SK-N-SH treated with all-trans-retinoic acid at 6 μM for 48 hours (cell line): Measurements from ENCODE around the gene CDKN2D.

ENCODE experiments used
- ATAC-seq: fragments of 200-7000 bp; cut with Tn5 transposase; 3 replicates; pipeline ENCODE4 v1.9.1; 2020; ENCODE audit warnings: mild to moderate bottlenecking, moderate library complexity
- BACH2 ChIP-seq: fragments of 250-450 bp; sonication (Bioruptor Pico); IDR thresholded peaks from 2 replicates; pipeline ENCODE4 v1.9.0; 2021; ENCODE audit warnings: mild to moderate bottlenecking, borderline replicate concordance
- CREB5 ChIP-seq: fragments of 250-450 bp; sonication (Bioruptor Pico); IDR thresholded peaks from 2 replicates; pipeline ENCODE4 v1.5.1; 2020; ENCODE audit warnings: low read depth, mild to moderate bottlenecking, moderate library complexity
- CSDC2 ChIP-seq: fragments of 250-450 bp; sonication (Bioruptor Pico); IDR thresholded peaks from 2 replicates; pipeline ENCODE4 v1.5.0; 2020; ENCODE audit warnings: mild to moderate bottlenecking, moderate library complexity
- CSRNP3 ChIP-seq: fragments of 250-450 bp; sonication (Bioruptor Pico); IDR thresholded peaks from 2 replicates; pipeline ENCODE4 v1.5.1; 2021; ENCODE audit warnings: mild to moderate bottlenecking, moderate library complexity
- ESRRG ChIP-seq: fragments of 250-450 bp; sonication (Bioruptor Pico); IDR thresholded peaks from 2 replicates; pipeline ENCODE4 v1.6.1; 2021; ENCODE audit warnings: mild to moderate bottlenecking
- GLIS3 ChIP-seq: fragments of 250-450 bp; sonication (Bioruptor Pico); IDR thresholded peaks from 2 replicates; pipeline ENCODE4 v1.5.0; 2020; ENCODE audit warnings: mild to moderate bottlenecking, moderate library complexity
- ISL1 ChIP-seq: fragments of 250-450 bp; sonication (Bioruptor Pico); IDR thresholded peaks from 2 replicates; pipeline ENCODE4 v2.1.2; 2022; ENCODE audit warnings: mild to moderate bottlenecking, moderate library complexity
- OSR1 ChIP-seq: fragments of 250-450 bp; sonication (Bioruptor Pico); IDR thresholded peaks from 2 replicates; pipeline ENCODE4 v1.8.0; 2022; ENCODE audit warnings: moderate library complexity, mild to moderate bottlenecking, inconsistent platforms
- PATZ1 ChIP-seq: fragments of 250-450 bp; sonication (Bioruptor Pico); IDR thresholded peaks from 2 replicates; pipeline ENCODE4 v1.8.0; 2020; ENCODE audit warnings: mild to moderate bottlenecking, moderate library complexity, borderline replicate concordance
- POU6F1 ChIP-seq: fragments of 250-450 bp; sonication (Bioruptor Pico); IDR thresholded peaks from 2 replicates; pipeline ENCODE4 v1.8.0; 2021; ENCODE audit warnings: low read depth, mild to moderate bottlenecking, moderate library complexity, borderline replicate concordance
- PPARA ChIP-seq: fragments of 250-450 bp; sonication (Bioruptor Pico); IDR thresholded peaks from 2 replicates; pipeline ENCODE4 v1.5.0; 2020; ENCODE audit warnings: mild to moderate bottlenecking, borderline replicate concordance
- RARB ChIP-seq: fragments of 250-450 bp; sonication (Bioruptor Pico); IDR thresholded peaks from 2 replicates; pipeline ENCODE4 v1.8.0; 2021; ENCODE audit warnings: mild to moderate bottlenecking, moderate library complexity
- TCF4 ChIP-seq: fragments of 250-450 bp; sonication (Bioruptor Pico); IDR thresholded peaks from 2 replicates; pipeline ENCODE4 v1.8.0; 2021; ENCODE audit warnings: mild to moderate bottlenecking, moderate library complexity, borderline replicate concordance
- TOX ChIP-seq: fragments of 250-450 bp; sonication (Bioruptor Pico); IDR thresholded peaks from 2 replicates; pipeline ENCODE4 v1.8.0; 2021; ENCODE audit warnings: mild to moderate bottlenecking, moderate library complexity, borderline replicate concordance
- TSHZ2 ChIP-seq: fragments of 250-450 bp; sonication (Bioruptor Pico); IDR thresholded peaks from 2 replicates; pipeline ENCODE4 v1.5.0; 2020; ENCODE audit warnings: mild to moderate bottlenecking, moderate library complexity
- ZC3H10 ChIP-seq: fragments of 250-450 bp; sonication (Bioruptor Pico); IDR thresholded peaks from 2 replicates; pipeline ENCODE4 v1.5.1; 2021; ENCODE audit warnings: mild to moderate bottlenecking, moderate library complexity
- ZFP3 ChIP-seq: fragments of 250-450 bp; sonication (Bioruptor Pico); IDR thresholded peaks from 2 replicates; pipeline ENCODE4 v1.5.0; 2020; ENCODE audit warnings: mild to moderate bottlenecking, moderate library complexity
- ZFP30 ChIP-seq: fragments of 450-650 bp; formaldehyde crosslinking; IDR thresholded peaks from 2 replicates; pipeline ENCODE4 v1.5.0; 2022; ENCODE audit warnings: mild to moderate bottlenecking, moderate library complexity
- ZNF565 ChIP-seq: fragments of 450-650 bp; formaldehyde crosslinking; conservative IDR thresholded peaks from 2 replicates; pipeline ENCODE4 v1.5.0; 2020; ENCODE audit warnings: low read depth, mild to moderate bottlenecking, moderate library complexity
- ZNF70 ChIP-seq: fragments of 450-650 bp; formaldehyde crosslinking; IDR thresholded peaks from 2 replicates; pipeline ENCODE4 v1.5.0; 2020; ENCODE audit warnings: mild to moderate bottlenecking, moderate library complexity
- ZNF8 ChIP-seq: fragments of 450-650 bp; formaldehyde crosslinking; IDR thresholded peaks from 2 replicates; pipeline ENCODE4 v1.5.0; 2020; ENCODE audit warnings: mild to moderate bottlenecking, moderate library complexity

CDKN2D gene

GRCh38 chr19:10544242-10544752, 24.5 kb downstream of the CDKN2D start:
- TF ChIP-seq PPARA, result no peak
- no peak for TF ChIP-seq CSRNP3
- no peak for TF ChIP-seq ZNF8 (CRISPR knock-in tag)
- no peak for TF ChIP-seq ZNF70 (CRISPR knock-in tag)
- TF ChIP-seq ISL1, result no peak
- TF ChIP-seq GLIS3 (CRISPR knock-in tag), result no peak
- TF ChIP-seq RARB, result no peak
- no peak for TF ChIP-seq BACH2 (CRISPR knock-in tag)
- TF ChIP-seq ZFP30 (CRISPR knock-in tag), result no peak
- TF ChIP-seq ZNF565 (CRISPR knock-in tag), result no peak
- TF ChIP-seq TSHZ2 (CRISPR knock-in tag), result no peak
- no peak for TF ChIP-seq CSDC2 (CRISPR knock-in tag)
- TF ChIP-seq ZC3H10 (CRISPR knock-in tag), result no peak
- no peak for TF ChIP-seq TOX (CRISPR knock-in tag)
- TF ChIP-seq ZFP3, result no peak
- TF ChIP-seq TCF4 (CRISPR knock-in tag), result no peak
- no peak for TF ChIP-seq CREB5
- no peak for TF ChIP-seq OSR1
- ATAC-seq, result peak; percentile 30

- ATAC-seq, result peak; percentile 91
- TF ChIP-seq ESRRG (CRISPR knock-in tag), result no peak
- TF ChIP-seq POU6F1 (CRISPR knock-in tag), result no peak
- no peak for TF ChIP-seq ZNF8 (CRISPR knock-in tag)
- no peak for TF ChIP-seq RARB
- TF ChIP-seq TSHZ2 (CRISPR knock-in tag), result no peak
- TF ChIP-seq ZFP3, result no peak
- no peak for TF ChIP-seq OSR1
- no peak for TF ChIP-seq CSRNP3
- no peak for TF ChIP-seq ZNF70 (CRISPR knock-in tag)
- no peak for TF ChIP-seq ZNF565 (CRISPR knock-in tag)
- TF ChIP-seq TCF4 (CRISPR knock-in tag), result no peak
- no peak for TF ChIP-seq PPARA
- no peak for TF ChIP-seq TOX (CRISPR knock-in tag)
- TF ChIP-seq PATZ1 (CRISPR knock-in tag), result no peak
- TF ChIP-seq CREB5, result no peak
- no peak for TF ChIP-seq ZFP30 (CRISPR knock-in tag)
- TF ChIP-seq GLIS3 (CRISPR knock-in tag), result no peak
- no peak for TF ChIP-seq ZC3H10 (CRISPR knock-in tag)
Measured at GRCh38 chr19:10543420-10544241, 25.1 kb downstream of the CDKN2D start, which contains the start of gene ATG4D. ATG4D (plus strand) TSS chr19:10543904; CDS start chr19:10544091, 187 bp downstream.
